Activated T-helper 1 cell treated with anti-CD3 and anti-CD28 coated beads, Interleukin-2, amount 50 U/mL, for 16 hours (primary cell): ENCODE data around the gene FAM114A2.

Experiments
- DNase-seq, 2 donors: peaks; one replicate each; pipeline ENCODE4 v3.0.0-alpha.2; 2020; ENCODE audit warnings: low read depth in 1 of 2, low spot score in 1 of 2

Gene FAM114A2

GRCh38 chr5:153987301-153987700, 51.4 kb downstream of the FAM114A2 start:
- no peak for DNase-seq

GRCh38 chr5:153985498-153985897, 53.2 kb downstream of the FAM114A2 start:
- no peak for DNase-seq

GRCh38 chr5:153983885-153984284, 54.8 kb downstream of the FAM114A2 start:
- no peak for DNase-seq

- DNase-seq, result no peak
Observed at GRCh38 chr5:153981905-153982605, 56.7 kb downstream of the FAM114A2 start.

GRCh38 chr5:153979028-153979783, 59.5 kb downstream of the FAM114A2 start:
- no peak for DNase-seq

- DNase-seq, result no peak
Observed at GRCh38 chr5:153974813-153975163, 63.9 kb downstream of the FAM114A2 start.

- no peak for DNase-seq
Observed at GRCh38 chr5:153974131-153974812, 64.4 kb downstream of the FAM114A2 start.

GRCh38 chr5:153972240-153972639, 66.5 kb downstream of the FAM114A2 start:
- no peak for DNase-seq

GRCh38 chr5:153970496-153970895, 68.2 kb downstream of the FAM114A2 start:
- DNase-seq, result no peak

GRCh38 chr5:153969563-153969895, 69.2 kb downstream of the FAM114A2 start:
- DNase-seq, result no peak

- DNase-seq, result no peak
Observed at GRCh38 chr5:153968761-153969562, 69.7 kb downstream of the FAM114A2 start.

GRCh38 chr5:153964880-153965645, 73.6 kb downstream of the FAM114A2 start:
- no peak for DNase-seq

- DNase-seq, result no peak
Observed at GRCh38 chr5:153964191-153964879, 74.4 kb downstream of the FAM114A2 start.

- no peak for DNase-seq
Observed at GRCh38 chr5:153960269-153961215, 78.2 kb downstream of the FAM114A2 start.

GRCh38 chr5:153959134-153959957, 79.4 kb downstream of the FAM114A2 start:
- DNase-seq, result no peak

- no peak for DNase-seq
Observed at GRCh38 chr5:153957205-153957604, 81.5 kb downstream of the FAM114A2 start.

- no peak for DNase-seq
Observed at GRCh38 chr5:153953411-153953810, 85.3 kb downstream of the FAM114A2 start.

GRCh38 chr5:153952893-153953292, 85.8 kb downstream of the FAM114A2 start:
- DNase-seq, result no peak
